AG08395 (cell line): ENCODE measurements around the gene SLC4A9.
A peak's percentile ranks its signal among the peaks of the same experiment; 100 is the strongest.
"Not testable (repeated sequence)": the region's sequence is repeated elsewhere in the genome, so short reads cannot be mapped to it uniquely, and the experiment has no call there.

Source experiments
- DNase-seq: peaks from one replicate; pipeline ENCODE4 v3.0.0; 2012; ENCODE audit warnings: mixed read lengths, low spot score

SLC4A9 gene

DNA sequence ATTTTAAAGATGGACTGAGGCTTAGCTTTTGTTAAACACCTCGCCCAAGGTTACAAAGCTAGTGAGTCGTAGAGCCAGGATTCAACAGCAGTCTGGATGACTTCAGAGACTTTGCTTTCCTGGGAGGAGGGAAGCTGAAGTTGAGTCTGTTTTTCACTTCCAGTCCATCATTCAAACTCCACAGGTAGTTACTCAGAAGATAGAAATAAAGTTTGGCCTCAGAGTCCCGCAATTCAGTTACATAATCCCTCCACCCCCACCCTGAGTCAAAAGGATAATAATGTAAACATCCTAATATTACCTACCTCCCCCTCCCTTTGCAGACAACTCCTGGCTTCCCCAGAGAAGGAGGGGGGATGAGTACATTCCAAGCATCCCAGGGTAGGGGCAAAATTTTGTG lies 21.7 kb upstream of the SLC4A9 start:
- DNase-seq: peak; percentile 25

DNA sequence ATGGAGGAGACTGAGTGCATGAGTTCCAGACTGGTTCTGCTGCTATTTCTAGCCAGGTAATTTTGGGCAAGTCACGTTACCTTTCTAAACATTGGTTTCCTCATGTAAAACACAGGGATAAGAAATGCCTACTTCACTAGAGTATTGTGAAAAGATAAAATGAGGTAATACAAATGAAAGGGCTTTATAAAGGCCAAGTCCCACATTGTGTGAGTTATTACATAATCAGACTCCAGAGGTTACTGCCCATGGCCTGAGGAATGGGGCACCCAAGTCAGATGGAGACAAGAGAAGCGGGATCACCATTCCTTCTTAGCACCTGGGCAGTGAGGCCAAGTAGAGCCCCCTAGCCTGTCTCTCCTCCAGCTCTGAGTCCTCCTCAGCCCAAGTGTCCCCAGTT lies 21.1 kb upstream of the SLC4A9 start:
- no peak for DNase-seq

DNA sequence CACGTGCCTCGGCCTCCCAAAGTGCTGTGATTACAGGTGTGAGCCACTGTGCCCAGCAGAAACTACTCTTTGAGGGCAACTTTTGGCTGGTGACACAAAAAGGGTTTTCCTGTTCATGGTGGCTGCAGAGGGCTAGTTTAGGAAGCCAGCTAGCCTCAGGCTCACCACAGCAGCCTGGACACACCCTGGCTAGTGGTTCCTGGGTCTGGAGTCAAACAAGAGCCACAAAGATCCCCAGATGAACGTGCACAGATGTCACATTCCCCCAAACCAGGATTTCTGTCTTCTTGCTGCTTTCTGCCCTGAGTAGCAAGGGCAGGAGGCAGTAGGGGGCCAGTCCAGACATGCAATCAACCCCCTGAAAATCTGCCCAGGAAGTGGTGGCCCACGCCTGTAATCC lies 20.4 kb upstream of the SLC4A9 start:
- no peak for DNase-seq

DNA sequence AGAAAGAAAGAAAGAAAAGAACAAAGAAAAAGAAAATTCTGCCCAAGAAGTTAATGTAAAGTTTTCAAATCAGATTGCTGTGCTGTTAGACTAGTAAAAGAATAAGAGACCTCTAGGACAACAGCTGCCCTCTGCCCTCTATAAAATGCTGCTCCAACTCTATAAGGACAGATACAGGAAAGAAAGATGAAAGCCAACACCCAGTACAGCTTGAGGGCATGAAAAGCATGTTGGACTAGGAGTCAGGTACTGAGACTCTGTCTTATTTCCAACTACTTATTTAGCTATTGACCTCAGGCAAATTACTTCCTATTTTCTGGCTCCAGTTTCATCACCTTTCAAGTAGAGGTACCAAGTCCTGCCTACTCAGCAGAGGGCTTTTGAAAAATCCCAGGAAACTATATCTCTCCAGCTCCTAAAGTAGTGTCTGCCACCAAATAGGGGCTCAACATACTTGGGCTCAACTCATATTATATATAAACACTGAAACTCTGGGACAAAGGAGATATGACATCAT lies 19.3 kb upstream of the SLC4A9 start:
- DNase-seq: no peak

DNA sequence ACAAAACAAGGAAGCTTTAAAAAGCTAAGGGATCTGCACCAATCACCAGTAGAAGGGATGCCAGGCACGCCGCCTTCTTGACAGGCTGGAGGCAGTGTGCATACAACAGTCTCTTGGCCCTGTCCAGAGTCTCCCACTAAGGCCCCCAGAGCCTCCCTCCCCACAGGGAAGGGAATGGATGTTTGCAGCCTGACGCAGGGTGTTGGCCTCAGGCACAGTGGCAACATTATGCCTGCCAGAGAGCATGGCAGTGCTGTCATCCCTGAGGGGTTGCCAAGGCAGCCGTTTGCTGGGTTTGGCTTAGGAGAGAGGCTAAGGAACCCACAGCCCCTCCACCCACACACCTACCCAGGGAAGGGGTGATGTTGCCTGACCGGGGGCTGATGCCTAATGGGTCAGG lies 18.4 kb upstream of the SLC4A9 start:
- no peak for DNase-seq

- no peak for DNase-seq
Observed at GRCh38 chr5:140342287-140342686, 17.7 kb upstream of the SLC4A9 start.

DNA sequence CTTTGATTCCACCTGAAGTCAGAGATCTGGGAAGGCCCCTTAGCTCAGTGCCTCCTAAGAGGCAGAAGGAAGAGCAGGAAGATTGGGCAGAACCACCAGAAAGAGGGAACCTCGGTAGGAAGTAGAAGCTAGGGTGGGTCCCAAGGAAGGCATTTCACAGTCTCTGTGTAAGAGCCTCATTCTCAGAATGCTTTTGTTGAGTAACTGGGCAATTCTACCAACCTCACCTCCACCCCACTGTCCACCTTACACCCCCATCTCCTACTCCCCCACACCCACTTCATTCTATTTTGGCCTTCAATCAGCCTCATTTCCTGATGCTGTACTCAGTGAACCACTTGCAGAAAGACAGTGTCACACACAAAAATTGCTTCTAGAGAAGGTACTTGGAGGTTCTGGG lies 17.1 kb upstream of the SLC4A9 start:
- DNase-seq: no peak

DNA sequence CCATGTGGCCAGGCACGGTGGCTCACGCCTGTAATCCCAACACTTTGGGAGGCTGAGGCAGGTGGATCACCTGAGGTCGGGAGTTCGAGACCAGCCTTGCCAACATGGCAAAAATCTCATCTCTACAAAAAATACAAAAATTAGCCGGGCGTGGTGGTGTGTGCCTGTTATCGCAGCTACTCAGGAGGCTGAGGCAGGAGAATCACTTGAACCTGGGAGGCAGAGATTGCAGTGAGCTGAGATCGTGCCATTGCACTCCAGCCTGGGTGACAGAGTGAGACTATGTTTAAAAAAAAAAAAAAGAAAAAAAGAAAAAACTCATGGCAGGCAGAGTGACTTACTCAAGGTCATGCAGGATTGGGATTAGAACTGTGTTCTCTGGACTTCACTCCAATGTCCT lies 16.1 kb upstream of the SLC4A9 start:
- not testable (repeated sequence) for DNase-seq

DNA sequence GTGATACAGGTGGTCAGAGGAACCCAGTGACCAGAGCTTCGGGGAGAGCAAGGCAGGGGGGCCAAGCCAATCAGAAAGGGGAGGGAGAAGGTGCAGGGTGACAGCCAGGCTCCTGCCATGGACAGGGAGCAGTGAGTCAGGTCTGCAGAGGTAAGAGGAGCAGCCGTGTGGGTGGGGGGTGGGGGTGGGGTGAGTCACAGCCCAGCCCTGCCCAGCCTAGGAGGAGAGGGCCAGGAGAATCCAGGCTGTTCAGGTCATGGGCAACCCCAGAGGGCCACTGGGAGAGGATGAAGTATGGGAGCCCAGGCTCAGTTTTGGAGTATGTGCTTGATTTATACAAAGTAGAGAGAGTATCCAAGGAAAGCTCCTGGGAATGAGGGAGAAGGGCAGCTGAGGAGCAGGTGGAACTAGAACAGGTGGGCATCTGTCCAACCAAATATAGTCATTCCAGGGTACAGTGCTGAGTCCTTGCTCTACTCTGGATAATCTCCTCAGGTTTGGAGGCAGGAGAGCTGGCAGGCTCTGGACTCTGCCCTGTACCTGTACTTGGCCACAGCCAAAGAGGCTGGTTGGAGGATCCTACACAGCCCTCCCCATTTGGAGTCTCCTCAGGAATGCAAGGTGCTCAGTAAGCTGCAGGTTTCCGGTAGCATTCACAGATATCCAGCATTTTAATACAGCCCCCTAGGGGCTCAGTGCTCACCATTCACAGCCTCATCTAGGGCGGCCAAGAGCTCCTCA lies 15.1 kb upstream of the SLC4A9 start:
- no peak for DNase-seq

GRCh38 chr5:140345919-140346347 lies 14.1 kb upstream of the SLC4A9 start:
- DNase-seq: peak; percentile 78

GRCh38 chr5:140346348-140347221 lies 13.4 kb upstream of the SLC4A9 start, which contains the start of gene HBEGF:
Gene HBEGF, minus strand, starts transcription at chr5:140346603. Its CDS starts 275 bp downstream, at chr5:140346328.
- DNase-seq: peak; percentile 88

GRCh38 chr5:140347360-140347759 lies 12.6 kb upstream of the SLC4A9 start:
- no peak for DNase-seq

GRCh38 chr5:140348104-140348503 lies 11.9 kb upstream of the SLC4A9 start:
- DNase-seq: no peak

GRCh38 chr5:140349244-140349643 lies 10.8 kb upstream of the SLC4A9 start:
- no peak for DNase-seq

DNA sequence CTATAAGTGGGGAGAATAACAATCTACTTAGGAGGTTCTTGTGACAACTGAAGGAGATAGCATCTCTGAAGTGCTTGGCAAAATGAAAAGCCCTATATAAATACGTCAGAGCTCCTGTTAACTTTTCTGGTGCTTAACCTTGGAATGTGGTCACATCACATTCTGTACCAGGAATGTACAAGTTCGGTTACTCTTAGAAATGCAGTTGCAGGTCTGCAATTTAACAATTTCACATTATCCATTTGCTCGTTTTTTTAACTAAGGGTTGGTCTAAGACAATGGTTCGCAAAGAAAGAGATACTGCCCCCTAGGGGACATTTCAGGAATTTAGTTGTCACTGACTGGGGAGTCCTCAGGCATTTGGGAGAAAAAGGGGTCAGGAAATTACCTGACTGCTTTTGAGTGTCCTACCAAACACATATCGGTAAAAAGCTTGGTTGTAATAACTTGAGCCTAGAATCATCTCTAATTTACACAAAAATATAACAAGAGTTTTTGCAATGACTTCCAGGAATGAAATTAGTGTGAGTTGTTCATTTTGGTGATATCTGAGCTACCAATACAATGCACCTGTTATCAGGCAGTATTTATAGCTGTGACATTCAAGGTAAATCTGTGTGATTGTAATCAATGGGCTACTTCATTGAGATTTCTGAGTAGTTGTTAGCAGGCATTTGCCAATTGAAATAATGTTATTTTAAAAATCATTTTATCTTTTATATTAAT lies 8.2 kb upstream of the SLC4A9 start:
- DNase-seq: peak; percentile 73

DNA sequence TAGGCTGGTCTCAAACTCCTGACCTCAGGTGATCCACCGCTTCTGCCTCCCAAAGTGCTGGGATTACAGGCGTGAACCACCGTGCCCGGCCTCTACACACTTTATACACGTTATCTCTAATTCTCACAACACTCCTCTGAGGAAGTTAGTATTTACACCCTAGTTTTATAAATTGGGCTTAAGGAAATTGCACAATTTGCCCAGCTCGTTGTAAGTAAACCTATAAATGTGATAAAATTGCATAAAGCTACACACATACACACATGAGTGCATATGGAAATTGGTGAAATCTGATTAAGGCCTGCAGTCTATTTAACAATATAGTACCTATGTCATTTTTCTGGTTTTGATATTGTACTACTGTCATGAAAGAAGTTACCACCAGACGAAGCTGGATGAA lies 4.4 kb upstream of the SLC4A9 start:
- DNase-seq: no peak

DNA sequence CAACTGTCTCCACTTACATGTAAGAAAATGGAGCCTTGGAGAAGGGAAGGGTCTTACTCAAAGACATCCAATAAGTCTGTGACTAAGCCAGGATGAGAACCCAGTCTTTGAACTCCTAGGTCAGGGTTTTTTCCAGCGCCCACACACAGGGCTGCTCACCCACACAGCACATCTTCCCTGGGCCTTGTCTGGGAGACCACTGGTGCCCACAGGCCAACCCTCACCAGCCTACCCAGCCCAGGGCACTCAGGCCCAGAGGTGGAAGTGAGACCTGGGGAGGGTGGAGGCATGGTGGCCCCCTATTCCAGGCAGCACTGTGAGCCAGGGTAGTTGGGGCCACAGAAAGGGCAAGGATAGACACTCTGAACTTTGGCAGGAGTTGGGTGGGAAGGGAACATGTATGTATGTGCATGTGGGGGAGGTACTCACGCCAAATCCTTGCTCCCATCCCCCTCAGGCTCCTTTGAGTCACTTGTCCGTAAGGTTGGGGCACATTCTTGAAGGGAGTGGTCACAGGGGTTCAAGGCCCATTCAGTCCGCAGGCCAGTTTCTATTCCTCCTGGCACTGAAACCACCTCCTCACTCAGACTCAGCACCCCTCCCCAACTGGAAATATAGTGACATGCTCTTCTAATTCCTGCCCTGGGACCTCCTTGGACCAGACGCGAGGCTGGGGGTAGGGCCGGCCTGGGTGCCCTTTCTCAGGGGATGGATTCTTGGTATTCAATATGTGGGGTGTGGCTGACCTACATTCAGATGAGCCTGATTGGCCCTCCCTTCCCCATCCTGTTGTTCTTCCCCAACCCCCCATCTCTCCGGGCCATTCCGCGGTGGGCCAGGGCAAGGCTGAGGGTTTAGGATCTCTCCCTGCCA lies 2.9 kb upstream of the SLC4A9 start:
- no peak for DNase-seq

GRCh38 chr5:140357726-140358093 lies 2.3 kb upstream of the SLC4A9 start:
- peak; percentile 93 for DNase-seq

DNA sequence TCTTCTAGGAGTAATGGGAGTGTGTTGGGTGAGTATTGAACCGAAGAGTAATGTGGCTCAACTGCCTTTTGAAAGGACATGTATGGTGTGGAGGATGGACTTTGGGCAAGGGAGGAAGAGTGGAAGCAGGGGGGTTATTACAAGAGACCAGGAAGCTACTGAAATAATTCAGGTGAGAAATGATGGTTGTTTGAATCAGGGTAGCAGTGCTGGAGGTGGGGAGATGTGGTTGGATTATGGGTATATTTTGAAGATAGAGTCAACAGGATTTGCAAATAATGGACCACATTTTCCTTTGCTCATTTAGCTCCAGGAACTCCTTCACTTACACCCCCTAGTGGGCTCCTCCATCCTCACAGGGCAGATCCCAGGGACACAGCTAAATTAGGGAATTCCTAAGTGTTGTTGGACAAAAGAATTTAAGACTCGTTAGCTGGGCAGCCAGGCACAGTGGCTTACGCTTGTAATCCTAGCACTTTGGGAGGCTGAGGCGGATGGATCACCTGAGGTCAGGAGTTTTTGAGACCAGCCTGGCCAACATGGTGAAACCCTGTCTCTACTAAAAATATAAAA lies 1.2 kb upstream of the SLC4A9 start:
- peak; percentile 63 for DNase-seq

GRCh38 chr5:140360681-140361479 lies 886 bp downstream of the SLC4A9 start:
- DNase-seq: no peak
